Tibial nerve (tissue), 4 donors: ENCODE data around the gene PSPN.

Experiments used
- EP300 ChIP-seq, 2 donors: sonication (generic); formaldehyde crosslinking; IDR thresholded peaks; one replicate each; pipeline ENCODE4 v1.6.1; 2017; ENCODE audit warnings: antibody characterized with exemption in 2 of 2, mild to moderate bottlenecking in 1 of 2
- POLR2A ChIP-seq, 2 donors: fragments of 450-650 bp; IDR thresholded peaks; one replicate each; pipeline ENCODE4 v1.6.1; 2017; ENCODE audit warnings: antibody characterized with exemption in 2 of 2, mild to moderate bottlenecking in 2 of 2, moderate library complexity in 2 of 2
- TF ChIP-seq, protein P1 (sequence below), 5 experiments: fragments of 200-600 bp in 3 of 5; fragments of 450-650 bp in 2 of 5; sonication (generic) in 3 of 5; IDR thresholded peaks; one replicate each; pipeline ENCODE4 v1.5.1; 2016 to 2019; ENCODE audit warnings: antibody characterized with exemption in 5 of 5, mild to moderate bottlenecking in 3 of 5, moderate library complexity in 2 of 5

- TF ChIP-seq POLR2A (IDR thresholded peaks at IDR 0.05): no peak
- TF ChIP-seq, protein P1, sequence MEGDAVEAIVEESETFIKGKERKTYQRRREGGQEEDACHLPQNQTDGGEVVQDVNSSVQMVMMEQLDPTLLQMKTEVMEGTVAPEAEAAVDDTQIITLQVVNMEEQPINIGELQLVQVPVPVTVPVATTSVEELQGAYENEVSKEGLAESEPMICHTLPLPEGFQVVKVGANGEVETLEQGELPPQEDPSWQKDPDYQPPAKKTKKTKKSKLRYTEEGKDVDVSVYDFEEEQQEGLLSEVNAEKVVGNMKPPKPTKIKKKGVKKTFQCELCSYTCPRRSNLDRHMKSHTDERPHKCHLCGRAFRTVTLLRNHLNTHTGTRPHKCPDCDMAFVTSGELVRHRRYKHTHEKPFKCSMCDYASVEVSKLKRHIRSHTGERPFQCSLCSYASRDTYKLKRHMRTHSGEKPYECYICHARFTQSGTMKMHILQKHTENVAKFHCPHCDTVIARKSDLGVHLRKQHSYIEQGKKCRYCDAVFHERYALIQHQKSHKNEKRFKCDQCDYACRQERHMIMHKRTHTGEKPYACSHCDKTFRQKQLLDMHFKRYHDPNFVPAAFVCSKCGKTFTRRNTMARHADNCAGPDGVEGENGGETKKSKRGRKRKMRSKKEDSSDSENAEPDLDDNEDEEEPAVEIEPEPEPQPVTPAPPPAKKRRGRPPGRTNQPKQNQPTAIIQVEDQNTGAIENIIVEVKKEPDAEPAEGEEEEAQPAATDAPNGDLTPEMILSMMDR (IDR thresholded peaks at IDR 0.05): no peak
- TF ChIP-seq EP300 (IDR thresholded peaks at IDR 0.05): no peak
These were observed 13.7 kb downstream of the PSPN start for GRCh38 chr19:6362027-6362350.
